GM19324 (cell line): ENCODE results near the gene B4GALNT3.

Experiments used
- ATAC-seq: cut with Tn5 transposase; IDR thresholded peaks from one replicate; pipeline ENCODE4 v1.9.1; 2021; ENCODE audit warnings: mild to moderate bottlenecking, moderate library complexity; ENCODE audit not compliant: unreplicated experiment, low FRiP score

The B4GALNT3 gene

GRCh38 chr12:612886-613285 lies 153.1 kb downstream of the B4GALNT3 start:
- no peak for ATAC-seq
